Limb (tissue), 2 donors: ENCODE data around the gene KCNMB2.

Source experiments
- DNase-seq, 2 donors: peaks; one replicate each; pipeline ENCODE4 v3.0.0-alpha.2; 2016; ENCODE audit errors: extremely low spot score in 2 of 2

KCNMB2 gene

GRCh38 chr3:178807694-178808093, 271.5 kb downstream of the KCNMB2 start:
- no peak for DNase-seq

GRCh38 chr3:178808748-178809147, 272.5 kb downstream of the KCNMB2 start:
- DNase-seq: no peak

GRCh38 chr3:178810181-178810580, 273.9 kb downstream of the KCNMB2 start:
- peak; percentile 48 to 84 for DNase-seq

GRCh38 chr3:178822722-178823121, 286.5 kb downstream of the KCNMB2 start:
- no peak for DNase-seq

- no peak for DNase-seq
These were observed 286.9 kb downstream of the KCNMB2 start for GRCh38 chr3:178823150-178823549.

- no peak for DNase-seq
These were observed 287.5 kb downstream of the KCNMB2 start for GRCh38 chr3:178823591-178824246.

- peak in 1 of 2 donors; percentile 36 for DNase-seq
These were observed 290.3 kb downstream of the KCNMB2 start for GRCh38 chr3:178826435-178827123.

GRCh38 chr3:178827285-178827856, 291.1 kb downstream of the KCNMB2 start:
- DNase-seq: no peak

GRCh38 chr3:178833695-178834094, 297.5 kb downstream of the KCNMB2 start:
- no peak for DNase-seq

- DNase-seq: no peak
These were observed 298.8 kb downstream of the KCNMB2 start for GRCh38 chr3:178835033-178835432.

- DNase-seq: no peak
These were observed 301.3 kb downstream of the KCNMB2 start for GRCh38 chr3:178837512-178837911.

GRCh38 chr3:178840586-178840985, 304.4 kb downstream of the KCNMB2 start:
- DNase-seq: no peak

GRCh38 chr3:178841011-178841410, 304.8 kb downstream of the KCNMB2 start:
- DNase-seq: no peak

- no peak for DNase-seq
These were observed 308.7 kb downstream of the KCNMB2 start for GRCh38 chr3:178844916-178845315.

GRCh38 chr3:178845420-178846118, 309.3 kb downstream of the KCNMB2 start:
- DNase-seq: no peak

GRCh38 chr3:178847190-178847589, 311.0 kb downstream of the KCNMB2 start:
- peak in 1 of 2 donors; percentile 82 for DNase-seq

- DNase-seq: no peak
These were observed 313.1 kb downstream of the KCNMB2 start for GRCh38 chr3:178849199-178849910.

GRCh38 chr3:178850450-178851190, 314.4 kb downstream of the KCNMB2 start:
- no peak for DNase-seq

- DNase-seq: no peak
These were observed 315.3 kb downstream of the KCNMB2 start for GRCh38 chr3:178851564-178851963.

GRCh38 chr3:178856804-178857203, 320.6 kb downstream of the KCNMB2 start:
- no peak for DNase-seq

- DNase-seq: no peak
These were observed 323.1 kb downstream of the KCNMB2 start for GRCh38 chr3:178859386-178859785.
